OCI-LY1 (cell line): ENCODE data around the gene RPAIN.

Experiments used
- H2AFZ ChIP-seq: fragments of 200-600 bp; sonication (generic), shearing (Covaris generic); 2 replicates; pipeline ENCODE4 v1.6.0; 2014; ENCODE audit warnings: antibody characterized with exemption, mild to moderate bottlenecking, low read length
- H3F3A ChIP-seq: fragments of 200-600 bp; sonication (generic), shearing (Covaris generic); 2 replicates; pipeline ENCODE4 v1.6.0; 2014; ENCODE audit warnings: mild to moderate bottlenecking, antibody characterized with exemption, low read length, moderate library complexity; ENCODE audit not compliant: insufficient read depth
- H3K27ac ChIP-seq: fragments of 200-600 bp; sonication (generic); 2 replicates; pipeline ENCODE4 v1.5.1; 2014; ENCODE audit warnings: low read length, mixed run types, mild to moderate bottlenecking, low read depth; ENCODE audit not compliant: poor library complexity, severe bottlenecking
- H3K27me3 ChIP-seq: fragments of 200-600 bp; sonication (generic); 2 replicates; pipeline ENCODE4 v1.6.0; 2014; ENCODE audit warnings: antibody characterized with exemption, mild to moderate bottlenecking, low read length, moderate library complexity; ENCODE audit not compliant: insufficient read depth
- H3K36me3 ChIP-seq: fragments of 200-600 bp; sonication (generic); 2 replicates; pipeline ENCODE4 v1.6.1; 2014; ENCODE audit warnings: mild to moderate bottlenecking, antibody characterized with exemption, low read length, moderate library complexity, mixed read lengths; ENCODE audit not compliant: insufficient read depth
- H3K4me1 ChIP-seq: fragments of 200-600 bp; sonication (generic); 2 replicates; pipeline ENCODE4 v1.5.1; 2014; ENCODE audit warnings: mild to moderate bottlenecking, low read length, moderate library complexity; ENCODE audit not compliant: insufficient read depth, severe bottlenecking
- H3K4me2 ChIP-seq: fragments of 200-600 bp; sonication (generic), shearing (Covaris generic); 2 replicates; pipeline ENCODE4 v1.6.1; 2014; ENCODE audit warnings: low read length
- H3K4me3 ChIP-seq: fragments of 200-600 bp; sonication (generic); 2 replicates; pipeline ENCODE4 v1.5.1; 2014; ENCODE audit warnings: low read length, low read depth, mild to moderate bottlenecking, mixed read lengths; ENCODE audit not compliant: poor library complexity, severe bottlenecking
- H3K79me2 ChIP-seq: fragments of 200-600 bp; shearing (Covaris generic); 2 replicates; pipeline ENCODE4 v1.6.1; 2016; ENCODE audit warnings: mixed run types, low read length, mixed read lengths; ENCODE audit not compliant: insufficient read depth
- H3K9ac ChIP-seq: fragments of 200-600 bp; sonication (generic), shearing (Covaris generic); 2 replicates; pipeline ENCODE4 v1.6.1; 2014; ENCODE audit warnings: mild to moderate bottlenecking, low read length, mixed read lengths
- H3K9me2 ChIP-seq: fragments of 200-600 bp; sonication (generic), shearing (Covaris generic); 2 replicates; pipeline ENCODE4 v1.6.1; 2014; ENCODE audit warnings: low read depth, mild to moderate bottlenecking, low read length, mixed read lengths
- H3K9me3 ChIP-seq: fragments of 200-600 bp; shearing (Covaris generic); 2 replicates; pipeline ENCODE4 v1.6.1; 2014; ENCODE audit warnings: low read length, mixed read lengths
- H4K20me1 ChIP-seq: fragments of 200-600 bp; sonication (generic), shearing (Covaris generic); 2 replicates; pipeline ENCODE4 v1.6.0; 2016; ENCODE audit warnings: mild to moderate bottlenecking, low read length; ENCODE audit not compliant: insufficient read depth
- EZH2 ChIP-seq: fragments of 200-600 bp; sonication (generic), shearing (Covaris generic); IDR thresholded peaks from 2 replicates; pipeline ENCODE4 v1.8.0; 2017; ENCODE audit warnings: borderline replicate concordance, mixed run types, mild to moderate bottlenecking, antibody characterized with exemption, low read length, moderate library complexity, mixed read lengths
- TF ChIP-seq, protein P1 (sequence below): fragments of 200-600 bp; sonication (generic), shearing (Covaris generic); IDR thresholded peaks from 2 replicates; pipeline ENCODE4 v1.5.1; 2017; ENCODE audit warnings: mild to moderate bottlenecking, antibody characterized with exemption, low read length, moderate library complexity, mixed read lengths

The RPAIN gene

DNA sequence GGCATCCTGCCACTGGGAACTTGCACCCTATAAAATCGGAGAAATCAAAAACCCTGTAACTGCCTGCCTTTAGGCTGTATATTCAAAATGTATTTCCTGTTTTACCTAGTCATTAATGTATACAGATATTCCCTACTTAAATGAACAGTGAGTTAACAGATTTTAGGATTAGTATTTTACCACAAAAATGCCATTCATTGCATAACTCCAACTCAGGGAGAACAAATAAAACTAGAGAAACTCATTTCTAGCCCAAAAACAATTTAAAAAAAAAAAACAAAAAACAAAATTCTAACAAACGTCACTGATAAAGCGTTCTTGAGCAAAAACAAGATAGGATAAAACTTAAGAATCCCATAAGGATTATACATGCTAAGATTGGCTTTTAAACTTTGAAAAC lies 52.5 kb downstream of the RPAIN start:
- no peaks in the 10 kb centered on the region for H3K27me3 ChIP-seq
- peaks cover 44% of the 10 kb centered on the region for H3K36me3 ChIP-seq
- H3K9me2 ChIP-seq, result no peaks in the 10 kb centered on the region
- no peak overlapping the region for H3K4me3 ChIP-seq
- TF ChIP-seq, protein P1, sequence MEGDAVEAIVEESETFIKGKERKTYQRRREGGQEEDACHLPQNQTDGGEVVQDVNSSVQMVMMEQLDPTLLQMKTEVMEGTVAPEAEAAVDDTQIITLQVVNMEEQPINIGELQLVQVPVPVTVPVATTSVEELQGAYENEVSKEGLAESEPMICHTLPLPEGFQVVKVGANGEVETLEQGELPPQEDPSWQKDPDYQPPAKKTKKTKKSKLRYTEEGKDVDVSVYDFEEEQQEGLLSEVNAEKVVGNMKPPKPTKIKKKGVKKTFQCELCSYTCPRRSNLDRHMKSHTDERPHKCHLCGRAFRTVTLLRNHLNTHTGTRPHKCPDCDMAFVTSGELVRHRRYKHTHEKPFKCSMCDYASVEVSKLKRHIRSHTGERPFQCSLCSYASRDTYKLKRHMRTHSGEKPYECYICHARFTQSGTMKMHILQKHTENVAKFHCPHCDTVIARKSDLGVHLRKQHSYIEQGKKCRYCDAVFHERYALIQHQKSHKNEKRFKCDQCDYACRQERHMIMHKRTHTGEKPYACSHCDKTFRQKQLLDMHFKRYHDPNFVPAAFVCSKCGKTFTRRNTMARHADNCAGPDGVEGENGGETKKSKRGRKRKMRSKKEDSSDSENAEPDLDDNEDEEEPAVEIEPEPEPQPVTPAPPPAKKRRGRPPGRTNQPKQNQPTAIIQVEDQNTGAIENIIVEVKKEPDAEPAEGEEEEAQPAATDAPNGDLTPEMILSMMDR, result no peak
- no peak for TF ChIP-seq EZH2
- H3K4me1 ChIP-seq, result peaks cover 6% of the 10 kb centered on the region
- no peak overlapping the region for H3K9ac ChIP-seq
- H3F3A ChIP-seq, result peaks cover 4% of the 10 kb centered on the region; the same call in 1 of the 2 replicates
- no peak overlapping the region for H3K4me2 ChIP-seq
- H3K9me3 ChIP-seq, result no peaks in the 10 kb centered on the region
- H4K20me1 ChIP-seq, result no peaks in the 10 kb centered on the region
- H2AFZ ChIP-seq, result no peak overlapping the region
- peaks cover 10% of the 10 kb centered on the region for H3K79me2 ChIP-seq
- H3K27ac ChIP-seq, result no peak overlapping the region

DNA sequence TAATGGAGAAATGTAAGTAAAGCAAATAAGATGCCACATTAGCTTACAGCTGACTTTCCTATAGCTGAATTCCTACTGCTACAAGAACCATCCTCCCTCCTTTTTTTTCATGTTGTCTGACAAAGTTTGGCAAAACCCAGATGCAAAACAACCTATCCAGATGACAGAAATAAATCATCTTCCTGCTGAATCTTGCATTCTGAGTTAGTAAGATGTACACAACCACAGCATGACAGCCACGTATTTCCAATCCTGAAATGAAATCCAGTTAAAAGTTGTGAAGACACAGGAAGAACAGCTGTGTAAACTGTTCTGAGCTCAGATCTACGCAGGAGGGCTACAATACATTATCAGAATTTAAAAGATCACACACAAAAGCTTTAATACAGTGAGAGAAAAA lies 53.9 kb downstream of the RPAIN start:
- H2AFZ ChIP-seq, result no peak overlapping the region
- no peaks in the 10 kb centered on the region for H3K27me3 ChIP-seq
- H3K4me3 ChIP-seq, result no peak overlapping the region
- peaks cover 4% of the 10 kb centered on the region; the same call in 1 of the 2 replicates for H3F3A ChIP-seq
- H3K79me2 ChIP-seq, result no peaks in the 10 kb centered on the region
- H4K20me1 ChIP-seq, result no peaks in the 10 kb centered on the region
- no peak overlapping the region for H3K27ac ChIP-seq
- H3K4me2 ChIP-seq, result no peak overlapping the region
- no peak overlapping the region for H3K9ac ChIP-seq
- no peaks in the 10 kb centered on the region for H3K9me2 ChIP-seq
- H3K4me1 ChIP-seq, result peaks cover 5% of the 10 kb centered on the region
- TF ChIP-seq, protein P1, result no peak
- no peak for TF ChIP-seq EZH2
- H3K9me3 ChIP-seq, result no peaks in the 10 kb centered on the region
- peaks cover 58% of the 10 kb centered on the region for H3K36me3 ChIP-seq

DNA sequence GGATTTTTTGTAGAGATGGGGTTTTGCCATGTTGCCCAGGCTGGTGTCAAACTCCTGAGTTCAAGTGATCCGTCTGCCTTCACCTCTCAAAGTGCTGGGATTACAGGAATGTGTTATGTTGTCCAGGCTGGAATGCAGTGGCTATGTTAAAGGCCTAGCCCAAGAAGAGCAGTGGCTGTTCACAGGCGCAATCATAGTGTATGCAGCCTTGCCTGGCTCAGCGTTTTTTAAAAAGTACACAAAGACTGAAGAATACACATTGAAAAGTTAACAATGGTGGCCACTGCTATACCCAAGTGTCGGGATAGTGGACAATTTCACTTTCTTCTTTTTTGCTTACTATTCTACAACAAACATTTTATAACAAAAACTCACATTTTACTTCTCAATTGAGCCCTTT lies 59.0 kb downstream of the RPAIN start:
- Histone ChIP-seq H3K79me2 (peaks cover 5% of the 10 kb centered on the region; the same call in 1 of the 2 replicates), H2AFZ (no peak overlapping the region), H3F3A (no peaks in the 10 kb centered on the region), H3K9me2 (no peaks in the 10 kb centered on the region), H3K9ac (no peak overlapping the region), H3K27me3 (no peaks in the 10 kb centered on the region), H3K27ac (no peak overlapping the region), H3K4me2 (no peak overlapping the region), H3K4me1 (no peaks in the 10 kb centered on the region), H4K20me1 (no peaks in the 10 kb centered on the region), H3K9me3 (no peaks in the 10 kb centered on the region), H3K4me3 (no peak overlapping the region), H3K36me3 (peaks cover 95% of the 10 kb centered on the region)
- TF ChIP-seq, protein P1, result no peak
- no peak for TF ChIP-seq EZH2
